ENCODE data around the gene GFRA1.

The GFRA1 gene

GRCh38 chr10:116130006-116130405 is 143.0 kb downstream of the GFRA1 start:
- DNase-seq (ENCODE audit: low spot score) = no peak

GRCh38 chr10:116126954-116127695 is 145.9 kb downstream of the GFRA1 start:
- DNase-seq (ENCODE audit: low spot score) = no peak

GRCh38 chr10:116126239-116126638 is 146.8 kb downstream of the GFRA1 start:
- DNase-seq (ENCODE audit: low spot score) = no peak

- DNase-seq (ENCODE audit: low spot score) = no peak
Measured at GRCh38 chr10:116125180-116125579, 147.8 kb downstream of the GFRA1 start.

- DNase-seq (ENCODE audit: low spot score) = no peak
Measured at GRCh38 chr10:116124777-116125176, 148.2 kb downstream of the GFRA1 start.

- no peak for DNase-seq (ENCODE audit: low spot score)
Measured at GRCh38 chr10:116122664-116123063, 150.3 kb downstream of the GFRA1 start.

GRCh38 chr10:116121640-116122525 is 151.1 kb downstream of the GFRA1 start:
- no peak for DNase-seq (ENCODE audit: low spot score)

GRCh38 chr10:116120688-116121455 is 152.1 kb downstream of the GFRA1 start:
- peak; percentile 26 for DNase-seq (ENCODE audit: low spot score)

- no peak for DNase-seq (ENCODE audit: low spot score)
Measured at GRCh38 chr10:116118847-116119246, 154.2 kb downstream of the GFRA1 start.

GRCh38 chr10:116115797-116116196 is 157.2 kb downstream of the GFRA1 start:
- DNase-seq (ENCODE audit: low spot score) = no peak

- no peak for DNase-seq (ENCODE audit: low spot score)
Measured at GRCh38 chr10:116115036-116115641, 157.9 kb downstream of the GFRA1 start.

- no peak for DNase-seq (ENCODE audit: low spot score)
Measured at GRCh38 chr10:116113721-116114501, 159.1 kb downstream of the GFRA1 start.

GRCh38 chr10:116112232-116113231 is 160.5 kb downstream of the GFRA1 start:
- no peak for DNase-seq (ENCODE audit: low spot score)

- DNase-seq (ENCODE audit: low spot score) = no peak
Measured at GRCh38 chr10:116111483-116112095, 161.4 kb downstream of the GFRA1 start.

- DNase-seq (ENCODE audit: low spot score) = no peak
Measured at GRCh38 chr10:116110736-116111135, 162.3 kb downstream of the GFRA1 start.

- no peak for DNase-seq (ENCODE audit: low spot score)
Measured at GRCh38 chr10:116109881-116110280, 163.1 kb downstream of the GFRA1 start.

- DNase-seq (ENCODE audit: low spot score) = no peak
Measured at GRCh38 chr10:116109481-116109880, 163.5 kb downstream of the GFRA1 start.

- no peak for DNase-seq (ENCODE audit: low spot score)
Measured at GRCh38 chr10:116108095-116108494, 164.9 kb downstream of the GFRA1 start.

GRCh38 chr10:116106611-116107010 is 166.4 kb downstream of the GFRA1 start:
- no peak for DNase-seq (ENCODE audit: low spot score)
